NCI-H510A (cell line): ENCODE results near the gene CNPY3.
"Not testable (repeated sequence)": the region's sequence is repeated elsewhere in the genome, so short reads cannot be mapped to it uniquely, and the experiment has no call there.

ENCODE experiments used
- DNase-seq: peaks from one replicate; lab custom pipeline; 2025; lab: John Stamatoyannopoulos, UW

Gene CNPY3

GRCh38 chr6:42915732-42916131, 13.5 kb upstream of the CNPY3 start, which contains the start of gene PTCRA:
Gene PTCRA, plus strand, starts transcription at chr6:42916053. Its CDS starts 17 bp downstream, at chr6:42916070.
- DNase-seq, result no peak

- no peak for DNase-seq
Measured at GRCh38 chr6:42916288-42916687, 13.0 kb upstream of the CNPY3 start.

- no peak for DNase-seq
Measured at GRCh38 chr6:42921801-42922200, 7.5 kb upstream of the CNPY3 start.

- DNase-seq, result no peak
Measured at GRCh38 chr6:42923666-42924065, 5.6 kb upstream of the CNPY3 start.

GRCh38 chr6:42925248-42925857, 3.9 kb upstream of the CNPY3 start:
- no peak for DNase-seq

- no peak for DNase-seq
Measured at GRCh38 chr6:42929821-42930360, 611 bp downstream of the CNPY3 start.

- DNase-seq, result no peak
Measured at GRCh38 chr6:42932412-42932811, 3.1 kb downstream of the CNPY3 start.

GRCh38 chr6:42933205-42933604, 3.9 kb downstream of the CNPY3 start:
- DNase-seq, result no peak

GRCh38 chr6:42935322-42935721, 6.0 kb downstream of the CNPY3 start:
- no peak for DNase-seq

- DNase-seq, result no peak
Measured at GRCh38 chr6:42936398-42936797, 7.1 kb downstream of the CNPY3 start.

GRCh38 chr6:42937548-42938427, 8.5 kb downstream of the CNPY3 start:
- no peak for DNase-seq

- DNase-seq, result no peak
Measured at GRCh38 chr6:42938428-42938796, 9.1 kb downstream of the CNPY3 start.

- no peak for DNase-seq
Measured at GRCh38 chr6:42938987-42939809, 9.9 kb downstream of the CNPY3 start.

GRCh38 chr6:42939810-42940167, 10.5 kb downstream of the CNPY3 start:
- DNase-seq, result no peak

GRCh38 chr6:42940493-42941045, 11.3 kb downstream of the CNPY3 start:
- DNase-seq, result no peak

- not testable (repeated sequence) for DNase-seq
Measured at GRCh38 chr6:42941356-42941755, 12.1 kb downstream of the CNPY3 start.

GRCh38 chr6:42942444-42942843, 13.2 kb downstream of the CNPY3 start:
- no peak for DNase-seq

GRCh38 chr6:42947950-42948349, 18.7 kb downstream of the CNPY3 start:
- DNase-seq, result no peak

- DNase-seq, result no peak
Measured at GRCh38 chr6:42952389-42952788, 23.1 kb downstream of the CNPY3 start.

- not testable (repeated sequence) for DNase-seq
Measured at GRCh38 chr6:42954405-42954804, 25.1 kb downstream of the CNPY3 start.

- no peak for DNase-seq
Measured at GRCh38 chr6:42958125-42958524, 28.8 kb downstream of the CNPY3 start.

- DNase-seq, result no peak
Measured at GRCh38 chr6:42959917-42960242, 30.6 kb downstream of the CNPY3 start.
